Fibroblast of lung (primary cell): ENCODE data around the gene GPX5. TPM values are rescaled to one million over a fixed set of nuclear protein-coding genes. Genes with fewer than 3 reads are reported as not detected.

Experiments
- DNase-seq, 2 donors: peaks; one replicate each; pipeline versions ENCODE4 v3.0.0 to v3.0.0-alpha.2; 2010; ENCODE audit warnings: low read depth in 2 of 2
- H2AFZ ChIP-seq: 2 replicates; pipeline ENCODE4 v1.5.1; 2012; ENCODE audit warnings: low read length, control low read depth, inconsistent platforms
- H3K27ac ChIP-seq: 2 replicates; pipeline ENCODE4 v1.5.1; 2011; ENCODE audit warnings: low read length, control low read depth; ENCODE audit not compliant: insufficient read depth
- H3K27me3 ChIP-seq: 2 replicates; pipeline ENCODE4 v1.5.1; 2011; ENCODE audit warnings: mild to moderate bottlenecking, low read length; ENCODE audit not compliant: control insufficient read depth, insufficient read depth
- H3K36me3 ChIP-seq: 2 replicates; pipeline ENCODE4 v1.5.1; 2011; ENCODE audit warnings: low read length; ENCODE audit not compliant: control insufficient read depth, insufficient read depth
- H3K4me1 ChIP-seq: 2 replicates; pipeline ENCODE4 v1.5.1; 2011; ENCODE audit warnings: low read length; ENCODE audit not compliant: control insufficient read depth, insufficient read depth; ENCODE audit errors: extremely low read depth
- H3K4me2 ChIP-seq: 2 replicates; pipeline ENCODE4 v1.5.1; 2011; ENCODE audit warnings: low read length, control low read depth; ENCODE audit not compliant: insufficient read depth; ENCODE audit errors: extremely low read depth
- H3K4me3 ChIP-seq, 4 experiments: fragments of 200-600 bp in 1 of 4; sonication (generic) in 1 of 4; replicated peaks in 1 of 4; 2 replicates each; pipeline ENCODE4 v1.5.1; 2011 to 2016; ENCODE audit warnings: low read length in 4 of 4, low read depth in 3 of 4, mild to moderate bottlenecking in 3 of 4, control low read depth in 2 of 4, inconsistent platforms in 1 of 4, mixed read lengths in 1 of 4; ENCODE audit not compliant: insufficient read depth in 1 of 4; ENCODE audit errors: control extremely low read depth in 1 of 4
- H3K79me2 ChIP-seq: 2 replicates; pipeline ENCODE4 v1.5.1; 2012; ENCODE audit warnings: mild to moderate bottlenecking, low read length, inconsistent platforms; ENCODE audit not compliant: control insufficient read depth, insufficient read depth
- H3K9ac ChIP-seq: 2 replicates; pipeline ENCODE4 v1.5.1; 2011; ENCODE audit warnings: mild to moderate bottlenecking, low read length, control low read depth; ENCODE audit not compliant: insufficient read depth
- H3K9me3 ChIP-seq: 2 replicates; pipeline ENCODE4 v1.5.1; 2012; ENCODE audit warnings: low read depth, low read length; ENCODE audit not compliant: control insufficient read depth, insufficient read depth
- H4K20me1 ChIP-seq: 2 replicates; pipeline ENCODE4 v1.5.1; 2011; ENCODE audit warnings: low read length; ENCODE audit not compliant: control insufficient read depth, insufficient read depth; ENCODE audit errors: extremely low read depth
- EZH2 ChIP-seq: IDR thresholded peaks from 2 replicates; pipeline ENCODE4 v1.5.1; 2012; ENCODE audit warnings: low read length, control low read depth, mild to moderate bottlenecking; ENCODE audit errors: missing control alignments
- polyA plus RNA-seq, 2 donors: library from polyadenylated mRNA; depleted of rRNA in 1 of 2; stranded (reverse) in 1 of 2; unstranded in 1 of 2; fragments of >200 nt; gene quantifications; 2 replicates each; pipeline ENCODE4 v1.2.1, GENCODE V29; 2011 to 2012; ENCODE audit warnings: missing spikeins in 1 of 2
- total RNA-seq: library from RNA; depleted of rRNA; stranded (reverse); fragments of >200 nt; gene quantifications from 2 replicates; pipeline ENCODE4 v1.2.1, GENCODE V29; 2014

Gene GPX5
- total and polyA plus RNA-seq, 2 donors (not counting 1 experiment from before 2014, with no cell fraction given) = not detected

DNA sequence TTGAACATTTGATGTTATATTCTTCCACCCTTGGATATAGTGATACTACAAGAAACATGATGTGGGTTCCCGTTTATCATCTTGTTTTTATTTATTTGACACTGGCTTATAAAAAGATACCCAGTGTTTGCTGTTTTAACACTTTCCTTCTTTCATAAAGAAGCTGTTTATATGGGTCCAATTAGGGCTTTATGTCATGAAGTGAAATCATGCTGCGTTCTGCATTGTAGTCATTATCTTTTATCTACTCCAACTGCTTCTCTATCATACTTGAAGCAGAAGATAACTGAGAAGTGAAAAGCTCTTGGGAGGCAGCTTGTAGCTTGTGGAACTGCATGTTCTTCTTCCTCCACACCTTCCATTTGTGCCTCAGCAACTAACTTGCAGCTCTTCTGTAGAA lies 57.8 kb downstream of the GPX5 start:
- no peak overlapping the region for H3K9ac ChIP-seq
- H3K4me1 ChIP-seq = no peaks in the 10 kb centered on the region
- H3K27me3 ChIP-seq = no peaks in the 10 kb centered on the region
- DNase-seq = no peak
- H2AFZ ChIP-seq = no peak overlapping the region
- H3K27ac ChIP-seq = no peak overlapping the region
- no peak overlapping the region for H3K4me3 ChIP-seq
- no peaks in the 10 kb centered on the region for H4K20me1 ChIP-seq
- H3K4me2 ChIP-seq = no peak overlapping the region
- H3K9me3 ChIP-seq = no peaks in the 10 kb centered on the region
- no peak for TF ChIP-seq EZH2
- H3K36me3 ChIP-seq = no peaks in the 10 kb centered on the region
- no peaks in the 10 kb centered on the region for H3K79me2 ChIP-seq

Other genes with a start within 250 kb of the GPX5 start
- 5.6 and 5.8 TPM in 2 replicates for gene PGBD1, start 244.3 kb upstream of the GPX5 start, total RNA-seq
- gene PGBD1, start 244.3 kb upstream of the GPX5 start, polyA plus RNA-seq = 5.5 and 5.8 TPM in 2 replicates
- 5.0 and 5.9 TPM in 2 replicates for gene ZSCAN31, start 189.7 kb upstream of the GPX5 start, total RNA-seq
- 1.8 and 2.9 TPM in 2 replicates for gene ZSCAN31, start 189.7 kb upstream of the GPX5 start, polyA plus RNA-seq
- 5.1 and 6.9 TPM in 2 replicates for gene ZKSCAN3, start 175.9 kb upstream of the GPX5 start, total RNA-seq
- 3.2 and 3.9 TPM in 2 replicates for gene ZKSCAN3, start 175.9 kb upstream of the GPX5 start, polyA plus RNA-seq
- gene ZSCAN12, start 126.1 kb upstream of the GPX5 start, total RNA-seq = 8.2 and 9.6 TPM in 2 replicates
- gene ZSCAN12, start 126.1 kb upstream of the GPX5 start, polyA plus RNA-seq = 3.3 and 4.7 TPM in 2 replicates
- gene ZSCAN23, start 82.4 kb upstream of the GPX5 start, total RNA-seq = 4.9 and 5.1 TPM in 2 replicates
- 1.1 and 3.8 TPM in 2 replicates for gene ZSCAN23, start 82.4 kb upstream of the GPX5 start, polyA plus RNA-seq
- not detected in 2 replicates for gene GPX6, start 10.1 kb upstream of the GPX5 start, total RNA-seq
- gene GPX6, start 10.1 kb upstream of the GPX5 start, polyA plus RNA-seq = not detected in 2 replicates